Kidney (tissue), 14 donors: Measurements from ENCODE around the gene ZDHHC14. TPM values are rescaled to one million over a fixed set of nuclear protein-coding genes. Genes with fewer than 3 reads are reported as not detected.
"Not testable (repeated sequence)": the region's sequence is repeated elsewhere in the genome, so short reads cannot be mapped to it uniquely, and the experiment has no call there.

ENCODE experiments used
- DNase-seq, 5 donors: peaks; one replicate each; pipeline ENCODE4 v3.0.0-alpha.2; 2013 to 2020
- FAIRE-seq: peaks from 2 replicates; lab custom pipeline; 2012; peaks lifted over from hg19 to GRCh38; lab: Jason Lieb, UNC
- H3K27ac ChIP-seq, 2 donors: one replicate each; pipeline ENCODE4 v1.7.0; 2013; ENCODE audit warnings: low read depth in 2 of 2, low read length in 2 of 2, inconsistent platforms in 1 of 2
- H3K27me3 ChIP-seq: one replicate; pipeline ENCODE4 v1.7.1; 2013; ENCODE audit warnings: low read length, inconsistent platforms; ENCODE audit not compliant: control insufficient read depth, insufficient read depth
- H3K36me3 ChIP-seq, 3 donors: one replicate each; pipeline versions ENCODE4 v1.7.0 to v1.7.1; 2013; ENCODE audit warnings: low read length in 3 of 3, control low read depth in 1 of 3, inconsistent platforms in 1 of 3; ENCODE audit not compliant: insufficient read depth in 3 of 3, control insufficient read depth in 2 of 3
- H3K4me1 ChIP-seq, 3 donors: one replicate each; pipeline versions ENCODE4 v1.7.0 to v1.7.1; 2013; ENCODE audit warnings: low read length in 3 of 3, inconsistent platforms in 1 of 3, low read depth in 1 of 3; ENCODE audit not compliant: control insufficient read depth in 2 of 3, insufficient read depth in 2 of 3
- H3K4me3 ChIP-seq, 3 donors: one replicate each; pipeline versions ENCODE4 v1.7.0 to v1.8.1; 2013; ENCODE audit warnings: low read length in 3 of 3, control low read depth in 1 of 3, inconsistent platforms in 1 of 3
- H3K9ac ChIP-seq, 3 donors: one replicate each; pipeline versions ENCODE4 v1.7.0 to v1.7.1; 2013; ENCODE audit warnings: low read length in 3 of 3, control low read depth in 1 of 3, inconsistent platforms in 1 of 3
- H3K9me3 ChIP-seq, 3 donors: one replicate each; pipeline versions ENCODE4 v1.7.0 to v1.7.1; 2013; ENCODE audit warnings: low read length in 3 of 3, control low read depth in 1 of 3, inconsistent platforms in 1 of 3; ENCODE audit not compliant: control insufficient read depth in 2 of 3, insufficient read depth in 1 of 3
- CTCF ChIP-seq: IDR thresholded peaks from 3 replicates; pipeline ENCODE4 v1.5.1; 2012; ENCODE audit warnings: mild to moderate bottlenecking, moderate library complexity, borderline replicate concordance; ENCODE audit not compliant: insufficient read depth; ENCODE audit errors: extremely low read depth
- intact Hi-C: fragments of 100-400 bp; cut with DNase I; formaldehyde crosslinking; loops from one replicate; pipeline ENCODE4 v1.11.1; 2022
- polyA plus RNA-seq: library from polyadenylated mRNA; stranded (reverse); fragments of 350-450 nt; fragmentation: Illumina TruSeq; extraction: RNeasy Lipid Tissue Mini Kit (QIAGEN cat#74804); gene quantifications from one replicate; pipeline ENCODE4 v1.2.3, GENCODE V29; 2014; ENCODE audit warnings: low read depth, low replicate concordance; ENCODE audit not compliant: insufficient read depth
- total RNA-seq: library from RNA; stranded (reverse); fragmentation: NEBNext Ultra II Directional; extraction: Animal tissue kit (Norgen Biotek cat#: 25700); gene quantifications from one replicate; pipeline ENCODE4 v1.2.1, GENCODE V29; 2021
- donor health status: control.
- donor health status: control.
- donor health status: control.
- donor health status: control.
- donor health status: control.
- donor health status: DM: yes; HTN: yes; CAD: no.
- donor health status: Normal renal cell carcinoma (clear cell type).

The ZDHHC14 gene
- total and polyA plus RNA-seq, 2 donors from 2014 or later, result 13.5 to 26.7 TPM

- H3K4me1 ChIP-seq, result no peaks in the 10 kb centered on the region
- no peaks in the 10 kb centered on the region for H3K36me3 ChIP-seq
- no peaks in the 10 kb centered on the region for H3K9me3 ChIP-seq
- DNase-seq, result no peak
- no peaks in the 10 kb centered on the region for H3K27me3 ChIP-seq
- intact Hi-C loops, result no loop called here
- no peak for FAIRE-seq
- H3K4me3 ChIP-seq, result no peak overlapping the region
- no peak overlapping the region for H3K27ac ChIP-seq
- no peak overlapping the region for H3K9ac ChIP-seq
- no peak for TF ChIP-seq CTCF
Observed at GRCh38 chr6:157333956-157334355, 47.0 kb upstream of the ZDHHC14 start.

DNA sequence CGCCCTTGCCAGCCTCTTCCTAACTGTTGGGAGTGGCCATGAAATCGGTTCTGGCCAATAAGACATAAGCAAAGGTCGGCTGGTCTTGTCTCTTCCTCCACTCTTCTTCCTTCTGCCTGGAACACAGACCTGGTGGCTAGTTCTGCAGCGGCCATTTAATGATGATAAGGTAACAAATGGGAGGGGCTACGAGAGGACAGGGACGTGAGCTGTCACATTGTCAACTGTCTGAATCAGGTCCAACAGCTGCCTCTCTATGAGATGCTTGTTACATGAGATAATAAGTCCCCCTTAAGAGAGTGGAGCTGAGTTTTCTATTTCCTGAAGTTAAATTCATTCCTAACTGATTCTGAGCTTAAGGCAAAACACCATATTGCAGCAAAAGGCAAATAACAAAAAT, 45.2 kb upstream of the ZDHHC14 start:
- Histone ChIP-seq H3K4me1 (no peaks in the 10 kb centered on the region), H3K9me3 (no peaks in the 10 kb centered on the region), H3K4me3 (no peak overlapping the region), H3K36me3 (no peaks in the 10 kb centered on the region), H3K27me3 (no peaks in the 10 kb centered on the region), H3K9ac (no peak overlapping the region), H3K27ac (no peak overlapping the region)
- DNase-seq (no peak), FAIRE-seq (no peak)
- no peak for TF ChIP-seq CTCF
- intact Hi-C loops, result no loop called here

DNA sequence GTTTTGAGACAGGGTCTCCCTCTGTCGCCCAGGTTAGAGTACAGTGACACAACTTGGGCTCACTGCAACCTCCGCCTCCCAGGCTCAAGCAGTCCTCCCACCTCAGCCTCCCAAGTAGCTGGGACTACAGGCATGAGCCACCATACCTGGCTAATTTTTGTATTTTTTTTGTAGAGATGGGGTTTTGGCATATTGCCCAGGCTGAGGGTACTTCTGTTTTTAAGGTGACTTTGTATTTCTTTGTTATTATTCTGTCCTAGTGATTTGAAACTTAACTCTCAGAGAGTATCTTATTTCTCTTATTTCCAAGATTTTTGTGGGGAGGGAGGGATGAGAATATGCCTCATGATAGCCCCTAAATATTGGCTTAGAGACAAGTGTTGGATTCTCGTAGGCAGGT, 43.7 kb upstream of the ZDHHC14 start:
- intact Hi-C loops, H3K9ac ChIP-seq, H3K27me3 ChIP-seq, H3K9me3 ChIP-seq, H3K36me3 ChIP-seq, FAIRE-seq, H3K27ac ChIP-seq, H3K4me3 ChIP-seq, DNase-seq, H3K4me1 ChIP-seq: not testable (repeated sequence)

DNA sequence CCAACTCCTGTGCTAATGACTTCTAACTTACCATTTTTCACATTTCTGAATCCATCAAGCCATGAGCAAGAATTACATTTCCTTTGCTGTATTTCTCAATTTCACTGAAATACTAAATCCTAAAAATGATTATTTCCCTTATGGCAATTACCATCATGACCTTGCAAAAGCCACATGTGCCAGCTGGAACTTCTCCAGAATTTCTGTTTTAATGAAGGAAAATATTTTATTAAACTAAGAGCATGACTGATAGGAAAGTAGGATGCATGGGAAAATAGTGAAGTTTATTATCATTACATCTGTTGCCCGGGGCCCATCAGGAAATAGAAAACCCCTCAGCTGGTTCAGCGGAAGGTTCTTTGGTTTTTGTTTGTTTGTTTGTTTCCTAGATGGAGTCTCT, 43.2 kb upstream of the ZDHHC14 start:
- H3K27ac ChIP-seq, result no peak overlapping the region
- H3K4me1 ChIP-seq, result no peaks in the 10 kb centered on the region
- no peaks in the 10 kb centered on the region for H3K9me3 ChIP-seq
- intact Hi-C loops, result no loop called here
- no peak for FAIRE-seq
- no peaks in the 10 kb centered on the region for H3K36me3 ChIP-seq
- H3K4me3 ChIP-seq, result no peak overlapping the region
- TF ChIP-seq CTCF, result no peak
- no peaks in the 10 kb centered on the region for H3K27me3 ChIP-seq
- no peak overlapping the region for H3K9ac ChIP-seq
- no peak for DNase-seq
